ENCODE measurements around the gene PARVG. TPM values are rescaled to one million over a fixed set of nuclear protein-coding genes. Genes with fewer than 3 reads are reported as not detected.
"Not testable (repeated sequence)": the region's sequence is repeated elsewhere in the genome, so short reads cannot be mapped to it uniquely, and the experiment has no call there.

The PARVG gene
- total RNA-seq, 1 experiment from 2014 or later: not detected

DNA sequence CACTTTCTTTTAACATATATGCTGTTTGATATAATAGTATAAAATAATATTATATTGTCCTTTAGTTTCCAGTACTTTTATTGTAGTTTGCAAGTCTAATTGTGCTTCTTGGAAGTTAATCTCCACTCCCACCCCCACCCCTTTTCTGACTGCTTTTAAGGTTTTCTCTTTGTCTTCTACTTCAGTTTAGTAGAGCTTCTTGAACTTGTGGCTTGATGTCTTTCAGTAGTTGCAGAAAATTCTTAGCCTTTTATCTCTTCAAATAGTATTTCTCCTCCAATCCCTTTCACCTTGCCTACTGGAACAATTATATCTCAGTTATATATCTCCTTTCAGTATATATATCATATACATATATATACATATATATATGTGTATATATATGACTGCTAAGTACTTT is 56.6 kb downstream of the PARVG start:
- POLR2A ChIA-PET (ENCODE audit: unreplicated experiment): no interaction called here
- H3K4me1 ChIP-seq (ENCODE audit: insufficient read depth, low read length): no peaks in the 10 kb centered on the region
- H3K4me2 ChIP-seq (ENCODE audit: low read length): no peak overlapping the region
- no peak overlapping the region for H2AFZ ChIP-seq (ENCODE audit: low read length)
- H3K9ac ChIP-seq (ENCODE audit: low read length): no peak overlapping the region
- H3K9me3 ChIP-seq (ENCODE audit: low read length): no peaks in the 10 kb centered on the region
- no peak overlapping the region for H3K27ac ChIP-seq (ENCODE audit: low read length)
- no peak for DNase-seq
- no peaks in the 10 kb centered on the region for H3F3A ChIP-seq (ENCODE audit: low read length, unreplicated experiment)
- no peak overlapping the region for H3K4me3 ChIP-seq (ENCODE audit: low read length)
- no peaks in the 10 kb centered on the region for H3K36me3 ChIP-seq (ENCODE audit: low read depth, low read length)
- H3K27me3 ChIP-seq (ENCODE audit: low read length): no peaks in the 10 kb centered on the region
- no peak for TF ChIP-seq EZH2phosphoT487 (IDR thresholded peaks at IDR 0.05; ENCODE audit: borderline replicate concordance, low read length)
- TF ChIP-seq, protein P1, sequence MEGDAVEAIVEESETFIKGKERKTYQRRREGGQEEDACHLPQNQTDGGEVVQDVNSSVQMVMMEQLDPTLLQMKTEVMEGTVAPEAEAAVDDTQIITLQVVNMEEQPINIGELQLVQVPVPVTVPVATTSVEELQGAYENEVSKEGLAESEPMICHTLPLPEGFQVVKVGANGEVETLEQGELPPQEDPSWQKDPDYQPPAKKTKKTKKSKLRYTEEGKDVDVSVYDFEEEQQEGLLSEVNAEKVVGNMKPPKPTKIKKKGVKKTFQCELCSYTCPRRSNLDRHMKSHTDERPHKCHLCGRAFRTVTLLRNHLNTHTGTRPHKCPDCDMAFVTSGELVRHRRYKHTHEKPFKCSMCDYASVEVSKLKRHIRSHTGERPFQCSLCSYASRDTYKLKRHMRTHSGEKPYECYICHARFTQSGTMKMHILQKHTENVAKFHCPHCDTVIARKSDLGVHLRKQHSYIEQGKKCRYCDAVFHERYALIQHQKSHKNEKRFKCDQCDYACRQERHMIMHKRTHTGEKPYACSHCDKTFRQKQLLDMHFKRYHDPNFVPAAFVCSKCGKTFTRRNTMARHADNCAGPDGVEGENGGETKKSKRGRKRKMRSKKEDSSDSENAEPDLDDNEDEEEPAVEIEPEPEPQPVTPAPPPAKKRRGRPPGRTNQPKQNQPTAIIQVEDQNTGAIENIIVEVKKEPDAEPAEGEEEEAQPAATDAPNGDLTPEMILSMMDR (conservative IDR thresholded peaks at IDR 0.05; ENCODE audit: low read depth, low read length): no peak
- TF ChIP-seq EZH2 (IDR thresholded peaks at IDR 0.05; ENCODE audit: low read length, unreplicated experiment): no peak
- intact Hi-C loops (cut with micrococcal nuclease): no loop called here
- CTCF ChIA-PET: no interaction called here
- no peaks in the 10 kb centered on the region for H3K9me2 ChIP-seq (replicated peaks; ENCODE audit: low read length)
- ATAC-seq: no peak
- H3K79me2 ChIP-seq (ENCODE audit: low read length): no peaks in the 10 kb centered on the region
- BruUV-seq (replicated peaks): no TSS peak
- H4K20me1 ChIP-seq (ENCODE audit: low read length): no peaks in the 10 kb centered on the region

GRCh38 chr22:44241121-44241520 is 60.4 kb downstream of the PARVG start:
- H3K27ac ChIP-seq (ENCODE audit: low read length); H3K9ac ChIP-seq (ENCODE audit: low read length); H3K79me2 ChIP-seq (ENCODE audit: low read length); H3K36me3 ChIP-seq (ENCODE audit: low read depth, low read length); H2AFZ ChIP-seq (ENCODE audit: low read length); H3K4me2 ChIP-seq (ENCODE audit: low read length); BruUV-seq (replicated peaks); DNase-seq; POLR2A ChIA-PET (ENCODE audit: unreplicated experiment); ATAC-seq; H3K9me2 ChIP-seq (replicated peaks; ENCODE audit: low read length); H3K4me1 ChIP-seq (ENCODE audit: insufficient read depth, low read length); H3K4me3 ChIP-seq (ENCODE audit: low read length); CTCF ChIA-PET; H3K9me3 ChIP-seq (ENCODE audit: low read length); intact Hi-C loops (cut with micrococcal nuclease); H3F3A ChIP-seq (ENCODE audit: low read length, unreplicated experiment); H3K27me3 ChIP-seq (ENCODE audit: low read length); H4K20me1 ChIP-seq (ENCODE audit: low read length): not testable (repeated sequence)

- Histone ChIP-seq H2AFZ (ENCODE audit: low read length) (no peak overlapping the region), H4K20me1 (ENCODE audit: low read length) (no peaks in the 10 kb centered on the region), H3K27me3 (ENCODE audit: low read length) (no peaks in the 10 kb centered on the region), H3K9me2 (replicated peaks; ENCODE audit: low read length) (no peaks in the 10 kb centered on the region), H3K9ac (ENCODE audit: low read length) (no peak overlapping the region), H3F3A (ENCODE audit: low read length, unreplicated experiment) (no peaks in the 10 kb centered on the region), H3K36me3 (ENCODE audit: low read depth, low read length) (no peaks in the 10 kb centered on the region), H3K27ac (ENCODE audit: low read length) (no peak overlapping the region), H3K79me2 (ENCODE audit: low read length) (no peaks in the 10 kb centered on the region), H3K4me1 (ENCODE audit: insufficient read depth, low read length) (no peaks in the 10 kb centered on the region), H3K9me3 (ENCODE audit: low read length) (no peaks in the 10 kb centered on the region), H3K4me3 (ENCODE audit: low read length) (no peak overlapping the region), H3K4me2 (ENCODE audit: low read length) (no peak overlapping the region)
- TF ChIP-seq, protein P1 (conservative IDR thresholded peaks at IDR 0.05; ENCODE audit: low read depth, low read length): no peak
- TF ChIP-seq EZH2 (IDR thresholded peaks at IDR 0.05; ENCODE audit: low read length, unreplicated experiment) (no peak), EZH2phosphoT487 (IDR thresholded peaks at IDR 0.05; ENCODE audit: borderline replicate concordance, low read length) (no peak)
- intact Hi-C loops (cut with micrococcal nuclease): no loop called here
- ATAC-seq: no peak
- BruUV-seq (replicated peaks): no TSS peak
- no peak for DNase-seq
- POLR2A ChIA-PET (ENCODE audit: unreplicated experiment): no interaction called here
- CTCF ChIA-PET: no interaction called here
Observed at GRCh38 chr22:44242946-44243724, 62.4 kb downstream of the PARVG start.
